Spleen (tissue), 11 donors: ENCODE measurements around the gene ST6GAL1. TPM values are rescaled to one million over a fixed set of nuclear protein-coding genes. Genes with fewer than 3 reads are reported as not detected.
"Not testable (repeated sequence)": the region's sequence is repeated elsewhere in the genome, so short reads cannot be mapped to it uniquely, and the experiment has no call there.

Experiments used
- DNase-seq: peaks from one replicate; pipeline ENCODE4 v3.0.0-alpha.2; 2020
- H3K27ac ChIP-seq, 8 donors: fragments of 200-600 bp; sonication (generic) in 7 of 8; 1 replicate in 4 of 8; 2 replicates in 4 of 8; pipeline versions ENCODE4 v1.5.0 to v1.8.0; 2016 to 2021; ENCODE audit warnings: inconsistent platforms in 4 of 8, mild to moderate bottlenecking in 4 of 8, moderate library complexity in 1 of 8
- H3K27me3 ChIP-seq, 7 donors: fragments of 200-600 bp; sonication (generic) in 6 of 7; replicated peaks in 1 of 7; 1 replicate in 4 of 7; 2 replicates in 3 of 7; pipeline versions ENCODE4 v1.5.0 to v1.8.0; 2016 to 2021; ENCODE audit warnings: inconsistent platforms in 3 of 7, mild to moderate bottlenecking in 1 of 7
- H3K36me3 ChIP-seq, 6 donors: fragments of 200-600 bp; sonication (generic) in 5 of 6; 1 replicate in 4 of 6; 2 replicates in 2 of 6; pipeline versions ENCODE4 v1.5.0 to v1.8.0; 2016 to 2021; ENCODE audit warnings: inconsistent platforms in 2 of 6
- H3K4me1 ChIP-seq, 6 donors: fragments of 200-600 bp; sonication (generic) in 5 of 6; 1 replicate in 3 of 6; 2 replicates in 3 of 6; pipeline versions ENCODE4 v1.5.0 to v1.8.0; 2016 to 2021; ENCODE audit warnings: inconsistent platforms in 3 of 6
- H3K4me3 ChIP-seq, 8 donors: fragments of 200-600 bp; sonication (generic) in 7 of 8; 1 replicate in 4 of 8; 2 replicates in 4 of 8; pipeline versions ENCODE4 v1.5.0 to v1.8.0; 2016 to 2021; ENCODE audit warnings: inconsistent platforms in 4 of 8, mild to moderate bottlenecking in 4 of 8, moderate library complexity in 2 of 8
- H3K9me3 ChIP-seq, 8 donors: fragments of 200-600 bp; sonication (generic) in 7 of 8; 1 replicate in 4 of 8; 2 replicates in 4 of 8; pipeline versions ENCODE4 v1.5.0 to v1.8.0; 2016 to 2021; ENCODE audit warnings: inconsistent platforms in 4 of 8
- POLR2A ChIP-seq, 3 donors: fragments of 450-650 bp; IDR thresholded peaks; one replicate each; pipeline ENCODE4 v1.5.1; 2017; ENCODE audit warnings: antibody characterized with exemption in 3 of 3, mild to moderate bottlenecking in 1 of 3
- POLR2AphosphoS5 ChIP-seq, 3 donors: sonication (generic); formaldehyde crosslinking; IDR thresholded peaks; one replicate each; pipeline ENCODE4 v1.5.1; 2017; ENCODE audit warnings: antibody characterized with exemption in 3 of 3
- WGBS, 5 donors: extraction: QIAGEN DNeasy Blood & Tissue Kit in 3 of 5; methylation state at CpG; one replicate each; pipeline versions ENCODE4 v1.1.5 to v1.1.7; 2013 to 2018; 5-methylcytosine and 5-hydroxymethylcytosine counted together
- intact Hi-C: fragments of 100-400 bp; cut with DNase I; formaldehyde crosslinking; loops from one replicate; pipeline ENCODE4 v1.15.0; 2023; ENCODE audit warnings: low total_unique reads
- polyA plus RNA-seq, 3 donors: library from polyadenylated mRNA; stranded (reverse); fragments of 200-250 nt; gene quantifications; one replicate each; pipeline ENCODE4 v1.2.1, GENCODE V29; 2013
- total RNA-seq, 7 donors: library from RNA; depleted of rRNA in 3 of 7; stranded (reverse); fragments of >200 nt in 3 of 7; fragmentation: NEBNext Ultra II Directional in 4 of 7; extraction: Animal tissue kit (Norgen Biotek cat#: 25700) in 4 of 7; gene quantifications; one replicate each; pipeline versions ENCODE4 v1.1.0 to v1.2.1, GENCODE V29; 2016 to 2021
- TF ChIP-seq, protein P1 (sequence below), 11 experiments: fragments of 200-600 bp in 7 of 11; fragments of 450-650 bp in 4 of 11; sonication (generic) in 4 of 11; IDR thresholded peaks in 8 of 11; conservative IDR thresholded peaks in 3 of 11; 1 replicate in 7 of 11; 2 replicates in 4 of 11; pipeline versions ENCODE4 v1.4.0 to v1.8.0; 2016 to 2021; ENCODE audit warnings: antibody characterized with exemption in 11 of 11, inconsistent platforms in 4 of 11, mild to moderate bottlenecking in 1 of 11
- donor health status: healthy with polysubstance abuse.
- donor health status: DM: no; HTN: no; CAD: no; lungs with moderate emphysema.
- donor health status: DM: no; HTN: no; CAD: no.
- donor health status: Bipolar disorder and iron deficiency.
- donor health status: healthy.
- donor health status: DM: no; HTN: no; CAD: no.
- donor health status: DM: yes; HTN: yes; CAD: no.

The ST6GAL1 gene
- total and polyA plus RNA-seq, 10 donors = 46.7 to 247 (median 187) TPM

DNA sequence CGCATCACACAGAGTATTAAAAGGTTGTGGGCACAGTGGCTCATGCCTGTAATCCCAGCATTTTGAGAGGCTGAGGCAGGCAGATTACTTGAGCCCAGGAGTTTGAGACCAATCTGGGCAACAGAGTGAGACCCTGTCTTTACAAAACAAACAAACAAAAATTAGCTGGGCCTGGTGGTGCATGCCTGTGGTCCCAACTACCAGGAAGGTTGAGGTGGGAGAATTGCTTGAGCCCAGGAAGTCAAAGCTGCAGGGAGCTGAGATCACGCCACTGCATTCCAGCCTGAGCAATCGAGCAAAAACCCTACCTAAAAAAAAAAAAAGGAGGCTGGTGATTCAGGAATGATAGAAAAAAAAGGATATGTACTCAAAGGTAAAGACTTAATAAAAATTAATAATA lies 28.2 kb upstream of the ST6GAL1 start:
- Histone ChIP-seq H3K36me3 (no peaks in the 10 kb centered on the region), H3K27ac (no peak overlapping the region), H3K4me3 (no peak overlapping the region), H3K4me1 (peaks cover 0 to 16% (median 6%) of the 10 kb centered on the region in 6 donors), H3K9me3 (peaks cover 0 to 37% (median 12%) of the 10 kb centered on the region in 8 donors), H3K27me3 (no peaks in the 10 kb centered on the region)
- intact Hi-C loops = no loop called here
- TF ChIP-seq POLR2AphosphoS5 (IDR thresholded peaks at IDR 0.05) (no peak), POLR2A (IDR thresholded peaks at IDR 0.05) (no peak)
- TF ChIP-seq, protein P1, sequence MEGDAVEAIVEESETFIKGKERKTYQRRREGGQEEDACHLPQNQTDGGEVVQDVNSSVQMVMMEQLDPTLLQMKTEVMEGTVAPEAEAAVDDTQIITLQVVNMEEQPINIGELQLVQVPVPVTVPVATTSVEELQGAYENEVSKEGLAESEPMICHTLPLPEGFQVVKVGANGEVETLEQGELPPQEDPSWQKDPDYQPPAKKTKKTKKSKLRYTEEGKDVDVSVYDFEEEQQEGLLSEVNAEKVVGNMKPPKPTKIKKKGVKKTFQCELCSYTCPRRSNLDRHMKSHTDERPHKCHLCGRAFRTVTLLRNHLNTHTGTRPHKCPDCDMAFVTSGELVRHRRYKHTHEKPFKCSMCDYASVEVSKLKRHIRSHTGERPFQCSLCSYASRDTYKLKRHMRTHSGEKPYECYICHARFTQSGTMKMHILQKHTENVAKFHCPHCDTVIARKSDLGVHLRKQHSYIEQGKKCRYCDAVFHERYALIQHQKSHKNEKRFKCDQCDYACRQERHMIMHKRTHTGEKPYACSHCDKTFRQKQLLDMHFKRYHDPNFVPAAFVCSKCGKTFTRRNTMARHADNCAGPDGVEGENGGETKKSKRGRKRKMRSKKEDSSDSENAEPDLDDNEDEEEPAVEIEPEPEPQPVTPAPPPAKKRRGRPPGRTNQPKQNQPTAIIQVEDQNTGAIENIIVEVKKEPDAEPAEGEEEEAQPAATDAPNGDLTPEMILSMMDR (IDR thresholded peaks at IDR 0.05 in 8 of 11, conservative IDR thresholded peaks at IDR 0.05 in 3 of 11) = no peak
- DNase-seq = no peak
- 73 to 98% (median 84%) methylated on average over 3 of the region's 3 CpGs for WGBS, 5 donors

DNA sequence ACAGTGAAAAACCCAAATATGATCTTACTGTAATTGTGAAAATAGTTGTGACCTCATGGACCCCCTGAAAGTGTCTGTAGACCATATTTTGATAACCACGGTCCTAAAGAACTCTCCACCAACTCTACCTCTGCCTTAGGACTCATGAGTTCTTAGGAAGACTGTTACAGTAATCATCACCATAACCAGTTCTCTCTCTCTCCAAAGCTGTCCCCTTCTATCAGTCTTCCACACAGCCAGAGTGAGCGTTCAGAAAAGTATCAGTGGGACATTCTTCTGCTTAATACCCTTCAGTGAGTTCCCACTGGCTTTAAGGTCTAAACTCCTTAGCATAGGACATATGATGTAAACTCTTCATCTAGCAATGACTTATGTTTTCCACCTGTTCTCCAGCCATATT lies 27.6 kb upstream of the ST6GAL1 start:
- Histone ChIP-seq H3K4me1 (peaks cover 0 to 16% (median 6%) of the 10 kb centered on the region in 6 donors), H3K27ac (no peak overlapping the region), H3K4me3 (no peak overlapping the region), H3K9me3 (peaks cover 0 to 43% (median 15%) of the 10 kb centered on the region in 8 donors), H3K36me3 (no peaks in the 10 kb centered on the region), H3K27me3 (no peaks in the 10 kb centered on the region)
- intact Hi-C loops = no loop called here
- WGBS, 5 donors = 87 to 96% (median 94%) methylated on average over 2 of the region's 2 CpGs
- TF ChIP-seq, protein P1 (IDR thresholded peaks at IDR 0.05 in 8 of 11, conservative IDR thresholded peaks at IDR 0.05 in 3 of 11) = no peak
- no peak for TF ChIP-seq POLR2A (IDR thresholded peaks at IDR 0.05)
- no peak for TF ChIP-seq POLR2AphosphoS5 (IDR thresholded peaks at IDR 0.05)
- DNase-seq = no peak

DNA sequence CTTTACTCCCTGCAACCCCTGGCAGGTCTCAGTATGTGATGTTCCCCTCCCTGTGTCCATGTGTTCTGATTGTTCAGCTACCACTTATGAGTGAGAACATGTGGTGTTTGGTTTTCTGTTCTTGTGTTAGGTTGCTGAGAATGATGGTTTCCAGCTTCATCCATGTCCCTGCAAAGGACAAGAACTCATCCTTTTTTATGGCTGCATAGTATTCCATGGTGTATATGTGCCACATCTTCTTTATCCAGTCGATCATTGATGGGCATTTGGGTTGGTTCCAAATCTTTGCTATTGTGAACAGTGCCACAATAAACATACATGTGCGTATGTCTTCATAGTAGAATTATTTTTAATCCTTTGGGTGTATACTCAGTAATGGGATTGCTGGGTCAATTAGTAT lies 26.6 kb upstream of the ST6GAL1 start:
- H3K9me3 ChIP-seq = peaks cover 0 to 46% (median 15%) of the 10 kb centered on the region in 8 donors
- DNase-seq, H3K27me3 ChIP-seq, H3K27ac ChIP-seq, H3K36me3 ChIP-seq, intact Hi-C loops, H3K4me3 ChIP-seq: not testable (repeated sequence)
- peaks cover 0 to 22% (median 7%) of the 10 kb centered on the region in 6 donors for H3K4me1 ChIP-seq
- WGBS, 5 donors = 69 to 98% (median 79%) methylated on average over 2 of the region's 2 CpGs

DNA sequence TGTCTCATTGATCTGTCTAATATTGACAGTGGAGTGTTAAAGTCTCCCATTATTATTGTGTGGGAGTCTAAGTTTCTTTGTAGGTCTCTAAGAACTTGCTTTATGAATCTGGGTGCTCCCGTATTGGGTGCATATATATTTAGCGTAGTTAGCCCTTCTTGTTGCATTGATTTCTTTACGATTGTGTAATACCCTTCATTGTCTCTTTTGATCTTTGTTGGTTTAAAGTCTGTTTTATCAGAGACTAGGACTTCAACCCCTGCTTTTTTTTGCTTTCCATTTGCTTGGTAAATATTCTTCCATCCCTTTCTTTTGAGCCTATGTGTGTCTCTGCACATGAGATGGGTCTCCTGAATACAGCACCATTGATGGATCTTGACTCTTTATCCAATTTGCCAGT lies 23.3 kb upstream of the ST6GAL1 start:
- H3K36me3 ChIP-seq, intact Hi-C loops, H3K4me3 ChIP-seq, H3K27ac ChIP-seq, H3K27me3 ChIP-seq, DNase-seq: not testable (repeated sequence)
- WGBS, 5 donors = 95 to 99% (median 95%) methylated on average over 3 of the region's 3 CpGs
- H3K4me1 ChIP-seq = peaks cover 0 to 21% (median 13%) of the 10 kb centered on the region in 6 donors
- H3K9me3 ChIP-seq = peaks cover 0 to 46% (median 15%) of the 10 kb centered on the region in 8 donors

DNA sequence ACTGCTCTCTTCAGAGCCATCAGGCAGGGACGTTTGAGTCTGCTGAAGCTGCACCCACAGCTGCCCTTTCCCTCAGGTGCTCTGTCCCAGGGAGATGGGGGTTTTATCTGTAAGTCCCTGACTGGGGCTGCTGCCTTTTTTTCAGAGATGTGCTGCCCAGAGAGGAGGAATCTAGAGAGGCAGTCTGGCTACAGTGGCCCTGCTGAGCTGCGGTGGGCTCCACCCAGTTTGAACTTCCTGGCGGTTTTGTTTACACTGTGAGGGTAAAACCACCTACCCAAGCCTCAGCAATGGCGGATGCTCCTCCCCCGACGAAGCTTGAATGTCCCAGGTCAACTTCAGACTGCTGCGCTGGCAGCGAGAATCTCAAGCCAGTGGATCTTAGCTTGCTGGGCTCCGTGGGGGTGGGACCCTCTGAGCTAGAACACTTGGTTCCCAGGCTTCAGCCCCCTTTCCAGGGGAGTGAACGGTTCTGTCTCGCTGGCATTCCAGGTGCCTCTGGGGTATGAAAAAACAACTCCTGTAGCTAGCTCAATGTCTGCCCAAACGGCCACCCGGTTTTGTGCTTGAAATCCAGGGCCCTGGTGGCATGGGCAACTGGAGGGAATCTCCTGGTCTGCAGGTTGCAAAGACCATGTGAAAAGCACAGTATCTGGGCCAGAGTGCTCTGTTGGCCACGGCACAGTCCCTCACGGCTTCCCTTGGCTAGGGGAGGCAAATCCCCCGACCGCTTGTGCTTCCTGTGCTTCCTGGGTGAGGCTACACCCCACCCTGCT lies 21.1 kb upstream of the ST6GAL1 start:
- H3K27me3 ChIP-seq = no peaks in the 10 kb centered on the region
- TF ChIP-seq POLR2AphosphoS5 (IDR thresholded peaks at IDR 0.05) (peak in 2 of 3 donors; percentile 41 to 48), POLR2A (IDR thresholded peaks at IDR 0.05) (no peak)
- TF ChIP-seq, protein P1 (IDR thresholded peaks at IDR 0.05 in 8 of 11, conservative IDR thresholded peaks at IDR 0.05 in 3 of 11) = no peak
- peaks cover 0 to 31% (median 13%) of the 10 kb centered on the region in 6 donors for H3K4me1 ChIP-seq
- H3K9me3 ChIP-seq = peaks cover 0 to 37% (median 11%) of the 10 kb centered on the region in 8 donors
- DNase-seq = peak; percentile 93
- H3K36me3 ChIP-seq = no peaks in the 10 kb centered on the region
- intact Hi-C loops = no loop called here
- H3K4me3 ChIP-seq = peak overlapping the region in 2 of 8 donors; percentile 10 to 51
- 40 to 54% (median 46%) methylated on average over 10 to 17 of the region's 17 CpGs for WGBS, 5 donors
- peak overlapping the region; percentile 41 to 89 (median 75) for H3K27ac ChIP-seq
